Measurements from ENCODE around the gene SAMD4A.

SAMD4A gene

DNA sequence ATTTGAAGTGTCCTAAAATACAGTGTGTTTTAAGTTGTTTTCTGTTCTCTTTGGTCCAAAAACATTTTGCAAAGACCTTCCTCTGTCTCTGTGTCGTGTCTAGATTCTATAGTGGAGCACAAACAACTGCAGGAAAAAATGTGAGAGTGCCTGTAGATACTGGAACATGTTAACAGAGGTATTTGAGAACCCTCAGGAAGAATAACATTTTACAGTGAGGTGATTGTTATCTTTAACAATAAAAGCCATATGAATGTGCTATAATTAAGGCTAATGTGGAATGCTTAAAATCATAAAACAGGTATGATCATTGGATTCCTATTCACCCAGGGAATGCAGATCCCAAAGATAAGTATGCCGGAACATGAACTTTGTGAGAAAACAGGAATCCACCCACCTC lies 98.0 kb downstream of the SAMD4A start:
- no peak for DNase-seq

DNA sequence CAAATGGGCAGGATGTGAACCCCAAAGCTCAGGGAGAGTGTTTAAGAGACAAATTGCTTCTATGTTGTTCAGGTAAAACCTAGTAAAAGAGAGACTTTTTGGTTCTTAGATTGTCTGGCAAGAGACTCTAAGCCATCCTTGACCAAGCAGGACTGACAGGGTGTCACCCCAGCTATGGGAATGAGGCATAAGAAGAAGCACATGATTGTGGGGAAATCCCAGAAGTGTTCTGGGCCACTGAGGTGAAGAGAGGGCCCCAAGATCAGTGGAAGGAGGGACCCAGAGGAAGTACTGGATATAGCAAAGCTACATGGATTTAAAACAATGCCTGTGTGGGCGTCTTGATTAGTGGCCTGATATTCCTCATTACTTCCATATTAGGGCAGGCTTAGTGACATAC lies 99.0 kb downstream of the SAMD4A start:
- DNase-seq: no peak

DNA sequence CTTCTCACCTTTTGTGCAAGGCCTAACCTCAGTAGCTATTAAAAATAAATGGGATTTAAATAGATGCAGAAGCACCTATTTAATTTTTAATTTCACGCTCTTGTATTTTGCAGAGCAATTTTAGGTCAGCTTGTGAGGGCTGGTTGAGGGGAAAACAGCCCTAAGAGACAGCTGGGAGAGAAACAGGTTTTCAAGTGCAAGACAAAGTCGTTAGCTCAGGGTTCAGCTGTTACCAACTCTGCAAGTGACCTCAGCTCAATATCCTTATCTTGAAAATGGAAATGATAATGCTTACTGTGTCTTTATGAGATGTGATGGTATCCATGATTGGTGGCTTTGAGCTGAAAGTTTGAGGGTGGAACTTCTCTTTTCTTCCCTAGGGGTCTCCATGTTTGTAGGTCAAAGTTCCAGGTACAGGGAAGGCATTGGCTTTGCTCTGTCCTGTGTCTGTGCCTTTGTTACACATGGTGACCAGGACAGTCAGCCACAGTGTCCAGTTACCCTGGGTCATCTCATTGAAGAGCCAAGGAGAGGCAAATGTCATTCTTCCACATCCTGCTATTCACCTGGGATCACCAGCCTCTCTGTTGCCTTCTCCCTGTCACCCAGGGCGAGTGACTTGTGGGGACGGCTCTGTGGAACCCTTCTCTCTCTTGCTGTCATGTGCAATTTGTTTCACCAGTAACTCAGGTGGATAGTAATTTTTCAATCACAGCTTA lies 100.3 kb downstream of the SAMD4A start:
- no peak for DNase-seq

DNA sequence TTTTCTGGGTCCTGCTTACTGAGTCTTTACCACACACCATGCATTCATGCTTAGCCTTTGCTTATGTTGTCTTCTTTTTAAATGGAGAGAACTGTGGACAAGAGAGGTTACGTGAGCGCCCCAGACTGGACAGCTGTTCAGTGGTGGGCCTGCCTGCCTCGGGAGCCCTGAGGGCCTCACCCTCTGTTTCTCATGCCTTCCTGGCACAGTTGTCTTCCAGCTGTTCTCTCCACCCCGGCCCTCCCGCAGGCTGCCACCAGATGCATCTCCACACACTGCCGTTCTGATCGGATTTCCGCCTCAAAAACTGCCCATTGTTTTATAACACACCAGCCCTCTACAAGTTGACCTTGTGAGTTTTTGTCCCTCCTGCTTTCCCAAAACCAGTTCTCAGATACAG lies 100.8 kb downstream of the SAMD4A start:
- DNase-seq: no peak

DNA sequence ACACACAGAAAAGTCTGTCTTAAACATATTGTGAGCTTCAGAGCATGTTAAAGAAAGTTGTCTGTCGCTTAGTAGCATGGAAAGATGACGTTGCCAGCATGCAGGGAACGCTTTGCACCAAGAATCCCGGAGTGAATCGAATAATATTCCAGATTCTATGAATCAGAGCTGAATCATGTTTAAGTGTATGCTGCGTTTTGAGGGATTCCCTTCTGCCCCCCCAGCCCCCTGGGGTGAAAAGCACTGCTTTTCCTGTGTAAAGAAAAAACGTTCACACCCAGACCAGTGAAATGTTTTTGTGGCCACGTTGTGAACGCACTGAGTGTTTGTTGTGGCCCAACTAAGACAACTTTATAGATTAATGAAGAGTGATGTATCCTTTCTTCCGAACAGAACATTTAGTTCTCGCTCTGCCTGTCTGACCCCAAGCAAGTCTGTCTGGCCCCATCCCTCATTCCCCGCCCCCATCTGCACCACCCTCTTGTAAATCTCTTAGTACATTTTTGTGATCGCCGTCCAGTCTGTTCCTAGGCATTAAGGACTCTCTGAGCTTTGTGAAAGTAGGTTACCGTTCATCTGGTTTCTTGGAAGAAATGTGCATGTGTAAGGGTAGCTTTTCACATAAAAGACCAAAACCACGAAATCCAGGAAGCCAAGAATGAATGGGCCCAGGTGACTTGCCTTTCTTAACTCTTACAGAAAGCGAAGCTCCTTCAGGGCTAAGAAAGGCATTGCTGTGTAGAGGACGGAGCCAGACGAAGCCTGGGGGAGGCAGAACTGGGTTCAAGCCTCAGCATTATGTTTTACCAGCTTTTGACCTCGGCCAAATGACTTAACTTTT lies 103.0 kb downstream of the SAMD4A start:
- DNase-seq: no peak

DNA sequence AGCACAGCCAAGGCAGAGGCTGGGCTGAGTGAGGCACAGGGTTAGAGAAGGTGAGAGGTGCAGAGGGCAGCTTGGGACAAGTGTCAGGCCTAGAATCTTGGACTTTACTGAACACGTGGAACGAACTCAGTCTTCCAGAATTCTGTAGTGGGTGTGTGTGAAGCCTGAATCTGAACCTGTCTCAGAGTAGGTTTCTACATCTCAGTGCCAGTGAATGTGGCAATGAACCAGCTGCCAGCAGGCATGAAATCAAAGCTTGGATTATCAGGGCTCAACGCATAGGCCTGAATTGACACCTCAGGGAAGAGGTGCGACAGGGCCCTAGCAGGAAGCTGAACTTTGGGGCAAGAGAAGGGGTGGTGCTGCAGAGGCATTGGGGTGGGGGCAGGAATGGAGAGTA lies 104.6 kb downstream of the SAMD4A start:
- DNase-seq: no peak

DNA sequence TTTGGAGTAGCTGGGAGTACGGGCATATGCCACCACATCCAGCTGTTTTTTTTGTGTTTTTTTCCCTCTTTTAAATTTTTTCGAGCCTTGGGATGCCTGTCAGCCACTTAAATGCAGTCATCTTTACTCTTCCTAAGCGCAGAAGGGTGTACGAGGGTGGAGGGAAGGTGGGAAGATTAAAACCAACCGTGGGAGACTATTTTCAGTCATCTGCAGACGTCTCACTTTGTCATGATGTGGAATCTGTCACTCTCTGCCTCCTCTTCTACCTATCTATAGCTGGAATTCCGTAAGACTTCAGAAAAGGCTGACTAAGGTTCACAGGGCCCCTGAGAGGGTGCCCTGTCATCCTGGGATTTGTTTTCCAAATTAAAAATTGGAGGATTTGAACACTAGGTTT lies 105.3 kb downstream of the SAMD4A start:
- no peak for DNase-seq

DNA sequence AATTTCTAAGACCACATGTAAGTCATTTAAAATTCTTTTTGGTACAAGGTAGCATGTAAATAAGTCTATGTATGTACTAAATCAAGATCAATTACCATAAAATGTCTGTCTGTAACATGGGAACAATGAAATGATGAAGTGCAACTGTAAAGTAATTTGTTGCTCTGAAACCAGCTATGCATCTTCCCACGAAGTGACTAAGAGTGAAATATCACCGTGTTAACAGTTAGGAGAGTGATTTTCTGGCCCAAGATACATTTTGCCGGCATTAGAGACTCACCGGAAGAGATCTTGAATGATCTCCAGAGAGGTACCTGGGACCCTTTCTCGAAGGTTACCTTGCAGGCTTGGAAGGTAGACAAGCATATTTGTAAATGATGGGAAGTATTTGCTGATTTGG lies 105.8 kb downstream of the SAMD4A start:
- DNase-seq: no peak

DNA sequence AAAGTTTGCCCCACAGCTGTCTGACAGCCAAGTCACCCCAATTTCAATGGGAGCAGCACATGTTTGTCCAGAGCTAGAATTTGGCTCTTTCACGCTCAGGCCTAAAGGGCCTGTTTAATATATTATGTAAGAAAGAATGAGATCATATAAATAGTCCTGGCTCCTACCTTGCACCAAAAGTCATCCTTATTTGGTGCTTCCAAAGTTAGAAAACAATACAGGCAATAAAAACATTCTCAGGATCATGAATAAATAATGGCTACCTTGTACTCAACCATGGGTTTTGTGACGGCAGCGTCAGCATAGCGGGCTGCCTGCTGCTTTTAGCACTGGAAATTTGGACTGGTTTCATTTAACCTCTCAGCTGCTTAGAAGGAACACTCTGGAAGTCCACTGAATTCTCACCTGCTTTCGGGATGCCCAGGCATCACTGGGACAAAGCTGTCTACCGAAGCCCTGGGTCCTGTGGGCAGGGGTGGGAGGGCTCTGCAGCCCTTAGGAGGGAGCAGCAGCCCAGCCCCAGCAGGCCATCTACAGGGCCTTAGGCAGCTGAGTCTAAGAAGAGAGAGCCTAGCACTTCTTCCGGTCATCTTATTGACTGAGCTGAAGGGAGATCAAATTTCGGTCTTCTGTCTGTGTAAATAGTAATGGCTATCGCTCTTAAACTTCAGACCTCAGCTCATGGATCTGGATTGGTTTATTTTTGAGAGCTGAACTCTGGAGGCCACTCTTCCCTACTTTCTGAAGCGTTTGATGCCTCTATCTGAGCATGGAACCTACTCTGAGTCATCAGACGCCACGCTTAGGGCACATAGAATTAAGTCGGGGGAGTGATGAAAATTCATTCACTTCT lies 106.5 kb downstream of the SAMD4A start:
- no peak for DNase-seq

DNA sequence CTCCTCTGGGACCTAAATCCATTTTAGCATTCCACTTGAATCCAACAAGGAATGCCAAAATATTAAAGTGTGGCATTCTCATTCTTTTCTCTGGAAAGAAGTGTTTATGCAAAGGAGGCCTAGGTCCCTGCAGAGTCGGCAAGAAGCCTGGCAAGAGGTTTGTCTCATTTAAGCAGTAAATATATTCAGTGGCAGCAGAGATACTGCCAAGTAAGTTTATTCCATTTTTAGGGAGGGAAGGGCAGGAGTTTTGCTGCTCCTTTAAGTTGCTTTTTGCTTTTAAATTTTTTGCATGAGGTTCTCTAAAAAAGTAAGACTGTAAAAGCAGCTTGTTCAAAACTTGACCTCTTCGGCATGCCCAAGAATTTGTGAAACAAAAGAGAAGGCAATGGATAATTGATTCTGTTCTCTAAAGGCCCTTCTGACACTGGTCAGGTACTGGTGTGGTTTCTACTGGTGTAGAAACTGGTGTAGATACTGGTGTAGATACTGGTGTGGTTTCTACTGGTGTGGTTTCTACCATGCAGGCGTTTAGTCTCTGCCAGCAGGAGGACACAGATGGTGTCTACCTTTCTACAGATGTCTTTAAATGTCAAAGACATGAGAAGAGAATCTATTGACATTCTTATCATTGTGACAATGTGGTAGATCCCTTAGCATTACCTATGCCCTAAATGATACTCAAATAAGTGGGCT lies 107.3 kb downstream of the SAMD4A start:
- DNase-seq: no peak

DNA sequence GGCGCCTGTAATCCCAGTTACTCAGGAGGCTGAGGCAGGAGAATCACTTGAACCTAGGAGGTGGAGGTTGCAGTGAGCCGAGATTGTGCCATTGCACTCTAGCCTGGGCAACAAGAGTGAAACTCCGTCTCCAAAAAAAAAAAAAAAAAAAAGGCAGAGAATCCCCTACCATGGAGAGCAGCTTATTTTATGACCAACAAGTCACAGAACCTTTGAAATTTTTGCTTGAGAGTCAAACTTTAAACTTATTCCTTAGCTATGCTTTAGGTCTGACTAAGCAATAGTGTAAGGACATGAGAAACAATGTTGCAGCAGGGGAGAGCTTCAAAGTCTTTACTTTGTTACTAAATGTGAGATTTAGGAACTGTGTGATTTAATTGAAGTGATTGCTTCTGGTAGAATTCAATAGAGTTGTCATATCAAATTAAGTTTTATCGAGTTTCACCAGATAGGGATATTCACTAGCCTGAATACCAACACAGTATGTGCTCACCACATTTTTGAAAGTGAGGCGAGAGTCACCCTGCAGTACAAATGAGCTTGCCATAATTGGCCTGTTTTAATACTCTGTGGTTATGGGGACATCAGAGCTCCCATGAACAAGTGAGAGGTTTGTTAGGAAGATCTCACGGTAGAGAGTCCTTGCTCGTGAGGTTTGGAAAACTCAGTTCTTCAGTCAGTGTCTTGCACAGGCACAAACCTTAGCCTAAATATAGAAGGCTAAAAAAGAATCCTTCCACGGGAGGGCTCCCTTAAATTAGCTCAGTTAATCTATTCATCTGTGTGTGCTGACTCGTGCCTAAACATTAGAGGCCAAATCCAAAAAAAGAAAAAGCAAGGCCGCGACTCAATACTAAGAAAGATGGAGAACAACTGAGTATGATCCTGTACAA lies 108.6 kb downstream of the SAMD4A start:
- no peak for DNase-seq

DNA sequence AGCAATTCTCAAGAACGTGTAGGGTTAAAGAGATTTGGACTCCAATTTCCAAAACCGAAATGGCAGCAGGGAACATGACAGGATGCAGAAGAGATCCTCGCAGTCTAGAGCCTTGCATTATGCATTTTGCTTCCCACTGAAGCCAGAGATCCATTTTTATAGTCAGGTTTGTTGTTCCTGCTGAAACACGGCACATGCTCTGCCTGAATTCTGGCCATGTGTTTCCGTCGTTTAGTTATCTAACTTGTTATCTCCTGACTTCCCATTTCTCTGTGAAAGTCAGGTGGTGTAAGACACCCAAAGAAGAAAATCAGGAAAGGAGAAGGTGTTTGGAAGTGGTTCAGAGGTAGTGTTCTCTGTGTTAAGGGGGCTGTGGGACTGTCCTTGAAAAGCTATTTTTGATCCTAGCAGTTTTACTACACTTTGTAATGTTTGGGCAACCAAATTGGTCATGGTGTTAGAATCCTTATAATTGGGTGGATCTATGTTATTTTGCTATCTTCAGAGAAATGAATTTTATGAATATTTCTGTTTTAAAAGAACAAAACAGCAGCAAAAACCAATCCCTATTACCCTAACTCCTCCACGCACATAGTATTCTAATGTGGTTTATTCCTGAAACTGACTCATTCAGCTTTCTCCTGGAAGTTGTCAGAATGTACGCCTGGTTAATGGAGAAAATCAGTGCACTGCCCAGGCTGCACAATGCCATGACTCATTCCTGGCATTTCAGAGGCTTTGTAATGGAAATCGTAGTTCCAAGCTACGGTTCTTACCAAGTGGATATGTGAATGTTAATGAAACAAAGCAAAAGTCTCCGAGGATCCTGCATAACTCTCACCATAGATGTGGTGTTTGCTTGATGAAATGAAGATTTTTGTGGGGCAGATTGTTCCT lies 110.1 kb downstream of the SAMD4A start:
- no peak for DNase-seq

DNA sequence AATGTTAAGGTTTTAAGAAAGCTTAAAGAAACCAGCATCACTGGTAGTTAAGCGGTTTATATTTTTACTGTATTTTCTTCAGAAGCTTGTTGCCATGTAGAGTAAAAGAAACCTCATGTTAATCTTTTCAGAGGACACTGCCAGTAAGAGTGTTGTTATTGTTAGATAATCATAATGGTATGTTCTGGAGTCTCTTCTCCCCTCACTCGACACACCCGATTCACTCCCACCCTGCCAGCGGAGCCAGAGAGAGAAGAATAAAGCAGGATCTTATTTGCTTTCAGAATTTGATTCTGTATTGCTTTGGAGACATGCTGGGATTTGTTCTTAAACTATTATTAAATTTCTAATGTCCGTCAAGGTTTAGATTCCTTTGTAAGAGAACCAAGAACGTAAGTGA lies 113.7 kb downstream of the SAMD4A start:
- no peak for DNase-seq

DNA sequence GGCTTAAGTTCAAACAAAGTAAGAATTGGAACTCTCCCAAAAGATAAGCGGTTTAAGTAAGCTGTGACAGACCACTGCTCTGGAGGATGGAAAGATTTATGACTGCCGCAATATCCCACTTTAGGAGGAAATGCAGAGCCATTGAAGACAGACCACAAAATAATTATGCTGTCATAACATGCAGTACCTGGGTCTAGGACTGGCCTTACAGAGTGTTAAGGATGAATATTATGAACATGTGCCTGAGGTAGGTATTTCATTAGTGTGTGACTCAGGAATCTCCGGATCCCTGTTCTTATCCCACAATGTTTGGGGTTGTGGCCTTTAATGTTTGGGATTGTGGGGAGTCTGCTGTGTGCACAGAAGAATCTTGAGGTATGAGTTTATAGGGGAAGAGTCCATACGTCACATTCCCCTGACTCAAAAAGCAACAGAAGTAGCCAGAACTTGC lies 114.9 kb downstream of the SAMD4A start:
- DNase-seq: peak; percentile 3

DNA sequence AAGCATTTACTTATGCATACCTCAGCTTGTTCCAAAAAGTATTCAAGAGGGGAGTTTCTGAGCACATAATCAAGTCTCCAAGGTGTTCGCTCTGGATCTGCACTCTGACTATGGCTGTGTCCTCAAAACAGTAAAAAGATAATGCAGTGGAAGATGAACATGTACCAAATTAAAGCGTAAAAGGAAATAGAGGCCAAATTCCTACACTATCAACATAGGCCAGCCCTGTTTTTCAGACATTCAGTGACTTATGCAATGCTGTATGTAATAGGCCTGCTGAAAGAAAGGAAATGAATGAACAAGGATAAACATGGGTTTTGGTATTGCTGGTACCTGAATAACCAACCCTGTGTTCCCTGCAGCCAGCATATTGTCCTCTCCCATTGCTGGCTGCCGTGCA lies 115.7 kb downstream of the SAMD4A start:
- DNase-seq: no peak

DNA sequence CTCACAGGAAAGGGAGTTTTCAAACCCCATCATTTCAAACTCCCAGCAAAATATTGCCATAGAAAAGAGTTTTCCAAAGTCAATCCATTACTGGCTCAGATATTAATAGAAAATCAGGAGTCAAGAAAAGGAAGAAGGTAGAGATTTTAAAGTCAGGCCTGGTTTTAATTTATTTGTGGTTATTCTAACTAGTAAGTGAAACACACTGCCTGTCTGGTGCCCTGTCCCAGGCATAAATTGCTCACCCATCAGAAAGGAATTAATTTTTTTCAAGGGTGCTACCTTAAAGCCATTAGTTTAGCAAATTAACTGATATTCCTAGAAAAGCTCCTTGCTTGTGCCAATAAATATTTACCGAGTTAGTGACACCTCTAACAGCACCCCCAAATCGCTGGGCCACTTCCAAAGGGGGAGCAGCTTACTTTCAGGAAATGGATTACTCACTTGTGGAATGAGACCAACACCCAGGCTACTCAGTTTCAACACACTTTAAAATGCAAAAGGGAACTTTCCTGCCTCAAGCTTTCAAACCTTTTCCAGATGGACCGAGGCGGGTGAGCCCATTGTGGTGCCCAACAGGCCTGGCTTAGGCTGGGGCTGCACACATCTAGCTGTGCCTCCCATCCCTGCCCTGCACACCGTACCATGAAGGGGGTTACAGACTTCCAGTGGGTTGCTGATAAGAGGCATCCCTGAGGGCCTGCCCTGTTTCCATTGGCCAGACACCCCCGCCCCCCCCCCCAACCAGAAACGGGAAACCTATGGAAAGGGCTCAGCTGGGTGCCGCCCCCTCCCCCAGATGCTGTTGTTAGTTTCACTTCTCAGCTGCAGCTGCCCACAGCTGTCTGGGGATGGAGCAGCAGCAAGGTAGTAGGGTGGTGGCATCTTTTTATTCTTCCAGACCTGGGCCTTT lies 117.2 kb downstream of the SAMD4A start:
- DNase-seq: peak; percentile 0

DNA sequence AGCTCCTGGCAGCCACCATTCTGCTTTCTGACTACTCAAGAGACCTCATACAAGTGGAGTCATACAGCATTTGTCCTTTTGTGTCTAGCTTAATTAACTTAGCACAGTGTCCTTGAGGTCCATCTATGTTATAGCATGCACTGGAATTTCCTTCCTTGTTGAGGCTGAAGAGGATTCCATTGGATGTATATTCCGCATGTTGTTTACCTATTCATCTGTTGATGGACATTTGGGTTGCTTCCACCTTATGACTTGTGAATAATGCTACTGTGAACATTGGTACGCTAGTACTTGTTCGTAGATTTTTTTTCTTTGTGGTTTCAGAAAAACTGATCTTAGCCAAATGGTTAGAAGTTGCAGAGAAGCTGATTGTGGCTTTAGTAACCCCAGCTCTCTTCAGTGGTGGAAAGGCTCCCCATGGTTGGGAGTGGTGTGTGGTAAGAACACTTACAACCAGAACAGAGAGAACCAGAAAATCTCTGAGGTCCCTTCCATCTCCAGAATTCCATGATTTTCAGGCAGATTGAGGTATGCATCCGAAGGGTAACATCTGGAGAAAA lies 118.4 kb downstream of the SAMD4A start:
- no peak for DNase-seq

DNA sequence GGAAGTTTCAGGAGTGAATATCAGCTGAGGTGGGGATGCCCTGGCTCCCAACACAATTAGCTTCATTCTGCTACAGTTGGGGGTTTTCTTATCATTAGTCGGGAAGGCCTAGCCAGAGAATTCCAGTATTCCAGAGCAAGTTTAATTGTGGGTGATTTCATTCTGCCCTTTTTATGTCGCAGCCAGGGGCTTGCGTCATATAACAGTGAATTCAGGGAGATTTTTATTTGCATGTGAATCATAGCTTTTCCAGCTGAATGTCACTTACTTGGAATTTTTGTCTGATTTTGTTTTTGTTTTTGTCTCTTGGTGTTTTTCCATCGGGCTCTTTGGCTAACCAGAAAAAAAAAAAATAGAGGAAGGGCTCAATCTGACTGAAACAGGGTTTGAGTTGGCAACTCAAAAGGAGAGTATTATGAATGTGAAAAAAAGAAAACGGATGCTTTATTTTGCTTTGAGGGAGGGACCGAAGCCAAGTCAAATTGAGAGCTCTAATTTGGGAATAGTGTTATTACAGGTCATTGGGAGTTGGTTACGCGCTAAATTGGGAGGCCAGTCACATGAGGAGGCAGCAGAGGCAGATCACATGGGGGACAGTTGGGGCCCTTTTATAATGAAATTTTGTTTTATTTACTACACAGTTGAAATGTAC lies 119.4 kb downstream of the SAMD4A start:
- no peak for DNase-seq

Measured in OCI-M1 (cell line).